DMS 273 treated with DMSO at 0.1 percent for 48 hours (cell line): Measurements from ENCODE around the gene SLC7A6.

Experiments
- DNase-seq: peaks from one replicate; lab custom pipeline; 2025; lab: John Stamatoyannopoulos, UW

SLC7A6 gene

GRCh38 chr16:68257251-68257905 is 6.9 kb upstream of the SLC7A6 start:
- no peak for DNase-seq

- DNase-seq: no peak
These were observed 6.2 kb upstream of the SLC7A6 start for GRCh38 chr16:68257906-68258800.

GRCh38 chr16:68259007-68259825 is 5.1 kb upstream of the SLC7A6 start:
- no peak for DNase-seq

- DNase-seq: no peak
These were observed 683 bp upstream of the SLC7A6 start for GRCh38 chr16:68263559-68264127.

- peak; percentile 52 for DNase-seq
These were observed 973 bp downstream of the SLC7A6 start for GRCh38 chr16:68265078-68265920.

- DNase-seq: peak; percentile 23
These were observed 3.5 kb downstream of the SLC7A6 start for GRCh38 chr16:68267612-68268405.

GRCh38 chr16:68269793-68270192 is 5.5 kb downstream of the SLC7A6 start:
- DNase-seq: no peak

- DNase-seq: no peak
These were observed 6.0 kb downstream of the SLC7A6 start for GRCh38 chr16:68270353-68270752.

- DNase-seq: no peak
These were observed 8.3 kb downstream of the SLC7A6 start for GRCh38 chr16:68272507-68273209.

- no peak for DNase-seq
These were observed 9.1 kb downstream of the SLC7A6 start for GRCh38 chr16:68273459-68273858.

GRCh38 chr16:68273896-68274295 is 9.6 kb downstream of the SLC7A6 start:
- no peak for DNase-seq

- DNase-seq: no peak
These were observed 10.1 kb downstream of the SLC7A6 start for GRCh38 chr16:68274441-68274840.

GRCh38 chr16:68275611-68276191 is 11.4 kb downstream of the SLC7A6 start:
- peak; percentile 69 for DNase-seq

GRCh38 chr16:68276223-68276622 is 11.9 kb downstream of the SLC7A6 start:
- DNase-seq: no peak

- DNase-seq: no peak
These were observed 15.6 kb downstream of the SLC7A6 start for GRCh38 chr16:68279726-68280558.

GRCh38 chr16:68281368-68282063 is 17.2 kb downstream of the SLC7A6 start:
- no peak for DNase-seq

GRCh38 chr16:68282064-68282452 is 17.7 kb downstream of the SLC7A6 start:
- DNase-seq: no peak

- no peak for DNase-seq
These were observed 19.0 kb downstream of the SLC7A6 start for GRCh38 chr16:68283346-68283745.
